ENCODE data around the gene TIMM44.
"Not testable (repeated sequence)": the region's sequence is repeated elsewhere in the genome, so short reads cannot be mapped to it uniquely, and the experiment has no call there.

Gene TIMM44

GRCh38 chr19:7900401-7900870, 43.0 kb downstream of the TIMM44 start:
- DNase-seq (ENCODE audit: low spot score): no peak

DNA sequence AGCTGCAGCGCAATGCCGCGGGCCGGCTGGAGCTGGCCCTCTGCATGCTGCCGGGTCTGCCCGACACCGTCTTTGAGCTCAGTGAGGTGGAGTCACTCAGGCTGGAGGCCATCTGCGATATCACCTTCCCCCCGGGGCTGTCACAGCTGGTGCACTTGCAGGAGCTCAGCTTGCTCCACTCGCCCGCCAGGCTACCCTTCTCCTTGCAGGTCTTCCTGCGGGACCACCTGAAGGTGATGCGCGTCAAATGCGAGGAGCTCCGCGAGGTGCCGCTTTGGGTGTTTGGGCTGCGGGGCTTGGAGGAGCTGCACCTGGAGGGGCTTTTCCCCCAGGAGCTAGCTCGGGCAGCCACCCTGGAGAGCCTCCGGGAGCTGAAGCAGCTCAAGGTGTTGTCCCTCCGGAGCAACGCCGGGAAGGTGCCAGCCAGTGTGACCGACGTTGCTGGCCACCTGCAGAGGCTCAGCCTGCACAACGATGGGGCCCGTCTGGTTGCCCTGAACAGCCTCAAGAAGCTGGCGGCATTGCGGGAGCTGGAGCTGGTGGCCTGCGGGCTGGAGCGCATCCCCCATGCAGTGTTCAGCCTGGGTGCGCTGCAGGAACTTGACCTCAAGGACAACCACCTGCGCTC, 43.6 kb downstream of the TIMM44 start:
- DNase-seq (ENCODE audit: low spot score): no peak

GRCh38 chr19:7898967-7899366, 44.5 kb downstream of the TIMM44 start:
- no peak for DNase-seq (ENCODE audit: low spot score)

DNA sequence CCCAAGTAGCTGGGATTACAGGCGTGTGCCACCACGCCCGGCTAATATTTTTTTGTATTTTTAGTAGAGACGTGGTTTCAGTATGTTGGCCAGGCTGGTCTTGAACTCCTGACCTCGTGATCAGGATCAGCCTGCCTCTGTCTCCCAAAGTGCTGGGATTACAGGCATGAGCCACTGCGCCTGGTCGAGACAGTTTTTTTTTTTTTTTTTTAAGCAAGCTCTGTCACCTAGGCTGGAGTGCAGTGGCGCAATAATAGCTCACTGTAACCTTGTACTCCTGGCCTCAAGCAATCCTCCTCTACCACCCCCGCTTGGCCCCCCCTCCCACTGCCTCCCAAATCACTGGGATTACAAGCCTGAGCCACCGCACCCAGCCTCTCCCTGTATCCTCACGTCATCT, 46.2 kb downstream of the TIMM44 start:
- DNase-seq (ENCODE audit: low spot score): no peak

DNA sequence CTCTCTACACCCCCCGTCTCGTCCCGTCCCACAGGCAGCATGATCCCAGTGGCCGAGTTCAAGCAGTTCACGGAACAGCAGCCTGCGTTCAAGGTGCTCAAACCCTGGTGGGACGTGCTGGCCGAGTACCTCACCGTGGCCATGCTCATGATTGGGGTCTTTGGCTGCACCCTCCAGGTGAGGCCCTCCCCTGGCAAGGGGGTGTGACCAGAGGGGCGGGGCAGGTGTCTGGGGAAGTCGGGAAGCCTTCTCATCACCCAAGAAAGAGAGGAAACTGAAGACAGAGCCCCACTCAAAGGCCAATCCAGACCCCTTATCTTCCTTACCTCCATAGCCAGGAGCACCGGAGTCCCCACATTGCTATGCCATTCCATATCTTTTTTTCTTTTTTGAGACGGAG, 47.9 kb downstream of the TIMM44 start:
- no peak for DNase-seq (ENCODE audit: low spot score)

DNA sequence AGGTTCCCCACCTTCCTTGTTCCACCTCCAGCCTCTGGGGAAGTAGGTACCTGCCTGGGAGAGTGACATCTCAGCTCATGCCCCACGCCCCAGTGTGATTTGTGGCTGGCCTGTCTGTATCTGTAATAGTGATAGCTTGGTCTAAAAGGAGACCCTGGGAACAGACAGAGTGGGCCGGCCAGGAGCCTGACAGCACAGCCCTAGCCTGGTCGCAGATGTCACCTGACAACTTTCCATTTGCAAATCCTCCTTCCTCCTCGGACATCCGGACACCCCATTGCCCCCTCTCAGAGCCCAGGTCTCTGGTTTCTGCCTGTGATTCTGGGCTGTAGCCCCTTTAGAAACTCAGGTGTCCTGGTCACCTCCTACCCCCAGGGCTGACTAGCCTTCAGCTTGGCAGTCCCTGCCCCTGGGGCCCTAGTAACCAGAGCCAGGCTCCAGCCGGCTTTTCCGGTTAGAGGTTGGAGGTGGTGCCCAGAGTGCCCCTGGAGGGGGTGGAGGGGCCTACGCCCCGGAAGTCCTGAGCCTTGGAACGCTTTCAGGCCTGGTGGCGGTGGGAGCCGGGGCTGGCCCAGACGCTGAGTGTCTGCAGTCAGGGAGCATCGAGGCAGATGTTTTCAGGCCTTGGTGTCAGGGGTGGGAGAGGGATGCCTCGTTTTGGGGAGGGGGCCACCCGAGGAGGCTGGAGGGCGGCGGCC, 48.7 kb downstream of the TIMM44 start:
- no peak for DNase-seq (ENCODE audit: low spot score)

- not testable (repeated sequence) for DNase-seq (ENCODE audit: low spot score)
These were observed 49.9 kb downstream of the TIMM44 start for GRCh38 chr19:7893362-7894101.

- DNase-seq (ENCODE audit: low spot score): no peak
These were observed 54.6 kb downstream of the TIMM44 start for GRCh38 chr19:7888826-7889217.

DNA sequence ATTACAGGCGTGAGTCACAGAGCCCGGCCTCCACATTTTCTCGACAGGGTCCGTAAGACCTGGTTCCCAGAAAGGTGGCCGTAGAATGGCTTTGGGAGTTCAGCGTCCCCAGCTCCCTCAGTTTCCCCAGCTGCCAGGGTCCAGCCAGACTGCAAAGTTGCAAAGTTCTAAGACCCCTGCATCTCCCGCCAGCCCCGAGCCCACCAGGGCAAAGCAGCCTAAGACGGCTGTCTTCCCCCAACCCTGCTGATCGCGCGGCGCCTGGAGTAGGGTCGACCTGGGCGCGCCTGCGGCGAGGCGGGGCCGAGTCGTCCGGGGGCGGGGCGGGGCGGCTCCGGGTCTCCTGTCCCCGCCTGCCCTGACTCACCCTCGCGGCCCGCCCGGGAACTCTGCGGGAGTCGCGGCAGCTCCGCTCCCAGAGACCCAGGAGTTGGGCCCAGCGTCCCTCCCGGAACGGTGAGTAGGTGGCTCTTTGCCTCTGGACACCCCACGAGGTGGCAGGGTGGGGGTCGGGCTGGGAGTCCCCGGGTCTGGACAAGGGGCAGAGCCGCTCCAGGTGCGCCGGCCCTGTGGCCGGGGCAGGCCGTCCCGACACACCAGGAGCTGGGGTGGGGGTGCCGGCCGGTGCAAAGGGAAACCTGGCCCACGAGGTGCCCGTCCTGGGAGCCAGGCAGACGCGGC, 55.2 kb downstream of the TIMM44 start, which contains the start of gene LRRC8E:
TSS of gene LRRC8E (plus strand) at position 366 of the 681 bp plus-strand sequence. CDS start 7,094 bp downstream, outside the sequence.
- peak; percentile 42 for DNase-seq (ENCODE audit: low spot score)

- no peak for DNase-seq (ENCODE audit: low spot score)
These were observed 55.9 kb downstream of the TIMM44 start for GRCh38 chr19:7887408-7888144.

- no peak for DNase-seq (ENCODE audit: low spot score)
These were observed 57.6 kb downstream of the TIMM44 start for GRCh38 chr19:7885818-7886217.

DNA sequence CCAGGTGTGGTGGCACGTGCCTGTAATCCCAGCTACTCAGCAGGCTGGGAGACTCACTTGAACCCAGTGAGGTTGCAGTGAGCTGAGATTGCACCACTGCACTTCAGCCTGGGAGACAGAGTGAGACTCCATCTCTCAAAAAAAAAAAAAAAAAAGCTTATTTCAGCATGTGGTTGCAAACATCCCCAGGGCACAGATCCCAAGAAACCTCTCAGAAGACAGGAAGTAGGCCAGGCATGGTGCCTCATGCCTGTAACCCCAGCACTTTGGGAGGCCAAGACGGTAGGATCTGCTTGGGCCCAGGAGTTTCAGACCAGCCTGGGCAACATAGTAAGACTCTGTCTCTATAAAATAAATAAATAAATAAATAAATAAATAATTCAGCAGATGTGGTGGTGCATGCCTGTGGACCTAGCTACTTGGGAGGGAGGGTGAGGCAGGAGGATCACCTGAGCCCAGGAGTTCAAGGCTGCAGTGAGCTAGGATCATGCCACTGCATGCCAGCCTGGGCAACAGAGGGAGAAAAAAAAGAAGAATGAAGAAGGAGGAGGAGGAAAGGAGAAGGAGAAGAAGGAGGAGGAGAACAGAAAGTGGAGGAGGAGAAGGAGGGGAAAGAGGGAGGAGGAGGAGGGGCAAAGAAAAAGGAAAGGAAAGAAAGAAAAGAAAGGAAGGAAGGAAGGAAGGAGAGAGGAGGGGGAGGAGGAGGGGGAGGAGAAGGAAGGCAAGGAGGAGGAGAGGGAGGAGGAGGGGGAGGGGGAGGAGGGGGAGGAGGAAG, 59.5 kb downstream of the TIMM44 start:
- DNase-seq (ENCODE audit: low spot score): no peak

DNA sequence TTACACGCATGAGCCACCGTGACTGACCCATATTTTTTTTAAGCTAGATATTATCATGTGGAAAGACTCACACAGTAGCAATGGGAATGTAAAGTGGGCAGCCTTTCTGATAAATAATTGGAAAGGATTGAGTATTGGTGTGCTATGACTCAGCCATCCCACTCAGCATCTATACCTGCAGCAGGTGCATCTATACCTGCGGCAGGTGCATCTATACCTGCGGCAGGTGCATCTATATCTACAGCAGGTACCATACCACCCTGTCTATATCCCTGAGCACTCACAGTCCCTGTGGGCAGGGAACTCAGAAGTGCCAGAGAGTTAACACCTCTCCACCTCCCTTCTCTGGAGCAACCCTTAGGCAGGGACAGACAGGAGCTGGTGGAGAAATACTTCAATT, 60.4 kb downstream of the TIMM44 start:
- no peak for DNase-seq (ENCODE audit: low spot score)

- no peak for DNase-seq (ENCODE audit: low spot score)
These were observed 61.6 kb downstream of the TIMM44 start for GRCh38 chr19:7881910-7882309.

DNA sequence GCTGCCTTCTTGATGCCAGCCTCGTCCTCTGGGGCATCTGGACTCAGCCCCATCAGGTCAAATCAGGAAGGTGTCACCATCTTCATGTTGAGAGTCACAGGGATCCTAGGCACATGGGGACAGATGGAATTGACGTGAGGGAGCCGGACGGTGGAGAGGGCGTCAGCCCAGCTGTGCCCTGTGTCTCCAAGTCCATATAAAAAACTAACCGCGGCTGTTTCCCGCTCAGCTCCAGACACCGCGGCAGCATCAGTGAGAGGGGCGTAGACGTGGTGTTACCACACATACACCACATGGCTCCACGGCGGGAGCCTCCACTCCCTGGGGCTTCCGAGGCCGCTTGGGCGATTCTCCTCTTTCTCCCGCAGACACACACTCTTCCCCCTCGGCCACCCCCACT, 63.6 kb downstream of the TIMM44 start:
- no peak for DNase-seq (ENCODE audit: low spot score)

DNA sequence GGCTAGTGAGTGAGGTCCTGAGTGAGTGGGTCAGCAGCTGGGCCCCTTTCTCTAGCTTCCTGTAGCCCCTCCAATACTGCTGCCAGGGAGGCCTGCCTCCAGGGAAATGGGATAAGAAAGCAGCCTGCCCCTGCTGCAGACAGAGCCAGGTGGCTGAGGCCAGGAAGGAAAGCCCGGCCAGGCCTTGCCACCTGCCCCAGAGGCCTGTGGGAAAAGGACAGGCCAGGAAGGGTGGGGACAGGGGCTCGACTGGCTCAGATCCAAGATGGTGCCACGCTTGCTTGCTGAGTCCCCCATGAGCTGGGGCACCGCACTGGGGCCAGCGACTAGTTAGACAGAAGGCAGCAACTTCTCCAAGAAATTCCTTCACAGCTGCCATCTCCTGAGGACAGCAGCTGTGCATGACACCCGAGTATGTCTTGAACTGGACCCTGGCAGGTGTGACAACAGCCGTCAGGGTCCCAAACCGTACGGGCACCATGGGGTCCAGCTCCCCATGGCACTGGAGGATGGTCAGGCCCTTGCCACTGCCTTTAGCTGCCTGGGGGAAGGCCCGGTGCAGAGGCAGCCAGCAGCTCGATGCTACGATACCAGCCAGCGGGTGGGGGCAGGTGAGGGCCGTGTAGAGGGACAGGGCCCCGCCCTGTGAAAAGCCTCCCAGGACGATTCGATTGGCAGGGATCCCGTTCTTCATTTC, 64.2 kb downstream of the TIMM44 start:
- DNase-seq (ENCODE audit: low spot score): no peak

- no peak for DNase-seq (ENCODE audit: low spot score)
These were observed 66.1 kb downstream of the TIMM44 start for GRCh38 chr19:7877249-7877836.

Measured in COLO829 (cell line).